ENCODE data around the gene CDK19. TPM values are rescaled to one million over a fixed set of nuclear protein-coding genes. Genes with fewer than 3 reads are reported as not detected.
"Not testable (repeated sequence)": the region's sequence is repeated elsewhere in the genome, so short reads cannot be mapped to it uniquely, and the experiment has no call there.

The CDK19 gene
- total RNA-seq, 4 donors from 2014 or later, result 10.8 to 13.2 (median 12.1) TPM

GRCh38 chr6:110590821-110591351 lies 224.4 kb downstream of the CDK19 start:
- no peak overlapping the region for H3K27ac ChIP-seq
- H3K4me3 ChIP-seq, result no peak overlapping the region
- no peaks in the 10 kb centered on the region for H3K9me3 ChIP-seq
- H3K27me3 ChIP-seq, result no peaks in the 10 kb centered on the region
- intact Hi-C loops (cut with DNase I), result no loop called here
- DNase-seq, result no peak
- WGBS, 2 donors, result 62 to 71% methylated on average over 2 to 3 of the region's 3 CpGs
- no peaks in the 10 kb centered on the region for H3K4me1 ChIP-seq
- no peaks in the 10 kb centered on the region for H3K36me3 ChIP-seq
- TF ChIP-seq CTCF (IDR thresholded peaks at IDR 0.05), result no peak

DNA sequence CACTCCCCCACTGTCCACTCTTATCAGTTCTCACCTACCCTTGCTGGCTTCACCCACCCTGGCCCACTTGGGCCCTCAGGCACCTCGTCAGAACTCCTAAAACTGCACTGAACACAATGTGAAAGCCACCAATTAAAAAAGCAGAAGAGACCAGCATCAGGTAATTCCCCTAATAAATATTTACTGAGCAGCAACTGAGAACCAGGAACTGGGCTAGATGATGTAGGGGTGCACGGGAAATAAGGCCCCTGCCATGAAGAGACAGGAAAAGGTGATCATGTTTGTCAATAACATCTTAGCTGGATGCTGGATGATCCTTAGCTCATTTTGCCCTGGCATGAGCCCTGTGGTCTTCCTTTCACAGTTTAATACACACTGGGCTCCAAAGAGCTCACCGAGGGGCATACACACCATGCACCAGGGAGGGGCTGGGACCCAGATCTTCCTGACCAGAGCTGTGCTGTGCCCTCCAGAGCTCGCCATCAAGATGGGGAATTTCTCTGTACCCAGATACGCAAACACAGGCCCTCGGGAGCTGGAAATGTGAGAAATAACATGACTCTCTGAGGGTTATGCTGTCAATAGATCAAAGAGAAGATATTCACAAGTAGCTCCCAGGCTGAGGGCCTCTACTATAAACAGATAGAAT lies 225.3 kb downstream of the CDK19 start:
- H3K27me3 ChIP-seq, result no peaks in the 10 kb centered on the region
- 75 to 78% methylated on average over 6 of the region's 6 CpGs for WGBS, 2 donors
- no peak overlapping the region for H3K27ac ChIP-seq
- H3K4me1 ChIP-seq, result no peaks in the 10 kb centered on the region
- intact Hi-C loops (cut with DNase I), result no loop called here
- H3K9me3 ChIP-seq, result no peaks in the 10 kb centered on the region
- TF ChIP-seq POLR2A (IDR thresholded peaks at IDR 0.05), result no peak
- no peak for TF ChIP-seq CTCF (IDR thresholded peaks at IDR 0.05)
- H3K4me3 ChIP-seq, result no peak overlapping the region
- no peaks in the 10 kb centered on the region for H3K36me3 ChIP-seq
- no peak for DNase-seq

DNA sequence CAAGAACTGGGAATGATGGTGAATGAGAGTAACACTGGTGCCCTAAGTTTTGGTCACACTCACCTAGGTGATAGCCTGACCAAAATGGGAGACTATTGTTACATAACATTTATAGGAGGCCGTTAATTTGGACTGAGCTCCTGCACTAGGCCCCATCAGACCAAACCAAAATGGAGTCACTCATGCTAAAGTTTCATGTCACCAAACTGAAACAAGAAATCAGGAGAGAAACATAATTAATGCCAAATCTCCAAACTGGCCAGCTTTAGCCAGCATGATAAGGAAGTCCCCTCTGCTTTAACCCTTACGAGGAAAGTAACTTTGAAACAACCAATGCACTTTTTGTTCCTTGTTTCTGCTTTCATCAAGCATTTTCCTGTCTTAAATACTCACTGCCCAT lies 227.9 kb downstream of the CDK19 start:
- 85 to 95% methylated on average over 2 of the region's 2 CpGs for WGBS, 2 donors
- no peaks in the 10 kb centered on the region for H3K36me3 ChIP-seq
- no peaks in the 10 kb centered on the region for H3K27me3 ChIP-seq
- TF ChIP-seq CTCF (IDR thresholded peaks at IDR 0.05) (no peak), POLR2A (IDR thresholded peaks at IDR 0.05) (no peak)
- DNase-seq, result no peak
- no peak overlapping the region for H3K27ac ChIP-seq
- H3K4me3 ChIP-seq, result no peak overlapping the region
- intact Hi-C loops (cut with DNase I), result no loop called here
- H3K4me1 ChIP-seq, result no peaks in the 10 kb centered on the region
- H3K9me3 ChIP-seq, result no peaks in the 10 kb centered on the region

- no peak for DNase-seq
- Histone ChIP-seq H3K9me3 (no peaks in the 10 kb centered on the region), H3K36me3 (no peaks in the 10 kb centered on the region), H3K4me3 (no peak overlapping the region), H3K27me3 (no peaks in the 10 kb centered on the region), H3K27ac (no peak overlapping the region), H3K4me1 (no peaks in the 10 kb centered on the region)
- intact Hi-C loops (cut with DNase I), result no loop called here
- TF ChIP-seq POLR2A (IDR thresholded peaks at IDR 0.05), result no peak
- no peak for TF ChIP-seq CTCF (IDR thresholded peaks at IDR 0.05)
These were observed 233.6 kb downstream of the CDK19 start for GRCh38 chr6:110581679-110582078.

GRCh38 chr6:110577596-110578167 lies 237.6 kb downstream of the CDK19 start:
- H3K27me3 ChIP-seq; H3K27ac ChIP-seq; H3K9me3 ChIP-seq; H3K4me3 ChIP-seq; H3K36me3 ChIP-seq; DNase-seq; intact Hi-C loops (cut with DNase I); H3K4me1 ChIP-seq: not testable (repeated sequence)
